GM12878 (cell line): ENCODE results near the gene BNC2. TPM values are rescaled to one million over a fixed set of nuclear protein-coding genes. Genes with fewer than 3 reads are reported as not detected.

Source experiments
- ATAC-seq: fragments of 200-7000 bp; cut with Tn5 transposase; 3 replicates; pipeline ENCODE4 v1.9.1; 2020; ENCODE audit warnings: mild to moderate bottlenecking, moderate library complexity
- BruUV-seq: library from RNA; stranded (reverse); fragments of 400-500 nt; replicated peaks from 2 replicates; lab custom pipeline; 2021; lab: Mats Ljungman, UMichigan
- CTCF ChIA-PET: fragments of 300-600 bp; sonication (Branson Sonifier 250); formaldehyde crosslinking; extraction: SDS; loops from one replicate; lab custom pipeline; 2021; ENCODE audit warnings: inconsistent platforms; lab: Yijun Ruan, JAX
- POLR2A ChIA-PET: fragments of 350-600 bp; formaldehyde crosslinking; extraction: SDS; loops from one replicate; lab custom pipeline; 2021; ENCODE audit warnings: inconsistent platforms; lab: Charles Lee
- RAD21 ChIA-PET: fragments of 300-600 bp; sonication (Branson Sonifier 250); formaldehyde crosslinking; loops from one replicate; lab custom pipeline; 2023; ENCODE audit warnings: antibody characterized with exemption; ENCODE audit not compliant: unreplicated experiment; lab: Charles Lee
- SMC1A ChIA-PET: fragments of 300-600 bp; sonication (Branson Sonifier 250); formaldehyde crosslinking; loops from one replicate; lab custom pipeline; 2023; ENCODE audit not compliant: unreplicated experiment, uncharacterized antibody; lab: Charles Lee
- DNase-seq: peaks from one replicate; pipeline ENCODE4 v3.0.0-alpha.2; 2011; ENCODE audit warnings: low read depth, low spot score
- FAIRE-seq: peaks from 3 replicates; lab custom pipeline; 2011; peaks lifted over from hg19 to GRCh38; lab: Jason Lieb, UNC
- H2AFZ ChIP-seq: 2 replicates; pipeline ENCODE4 v1.6.0; 2011; ENCODE audit warnings: low read depth, low read length, control low read depth; ENCODE audit not compliant: control insufficient read depth
- H3K27ac ChIP-seq: 2 replicates; pipeline ENCODE4 v1.5.1; 2011; ENCODE audit warnings: control low read depth; ENCODE audit not compliant: control insufficient read depth, insufficient read depth
- H3K27me3 ChIP-seq, 2 experiments: replicated peaks in 1 of 2; 2 replicates each; pipeline versions ENCODE4 v1.6.0 to v1.6.1; 2011; ENCODE audit warnings: low read length in 1 of 2; ENCODE audit not compliant: control insufficient read depth in 2 of 2, insufficient read depth in 2 of 2
- H3K36me3 ChIP-seq, 2 experiments: 2 replicates each; pipeline ENCODE4 v1.5.1; 2011; ENCODE audit warnings: low read length in 1 of 2; ENCODE audit not compliant: control insufficient read depth in 2 of 2, insufficient read depth in 2 of 2
- H3K4me1 ChIP-seq: 2 replicates; pipeline ENCODE4 v1.6.1; 2011; ENCODE audit warnings: mild to moderate bottlenecking, low read length, moderate library complexity, mixed read lengths; ENCODE audit not compliant: control insufficient read depth, insufficient read depth
- H3K4me2 ChIP-seq: 2 replicates; pipeline ENCODE4 v1.6.0; 2011; ENCODE audit warnings: control low read depth; ENCODE audit not compliant: control insufficient read depth, insufficient read depth
- H3K4me3 ChIP-seq: fragments of 200-600 bp; sonication (generic); 2 replicates; pipeline ENCODE4 v1.5.1; 2016
- H3K79me2 ChIP-seq: 2 replicates; pipeline ENCODE4 v1.6.0; 2011; ENCODE audit warnings: low read length; ENCODE audit not compliant: control insufficient read depth, insufficient read depth
- H3K9ac ChIP-seq: 2 replicates; pipeline ENCODE4 v1.8.0; 2011; ENCODE audit warnings: low read length, control low read depth, mixed read lengths; ENCODE audit not compliant: control insufficient read depth, insufficient read depth
- H3K9me3 ChIP-seq: replicated peaks from 3 replicates; pipeline ENCODE4 v1.5.1; 2011; ENCODE audit warnings: mild to moderate bottlenecking, low read length; ENCODE audit not compliant: control insufficient read depth, insufficient read depth
- H4K20me1 ChIP-seq: 2 replicates; pipeline ENCODE4 v1.6.0; 2011; ENCODE audit not compliant: control insufficient read depth, insufficient read depth
- BACH1 ChIP-seq: fragments of 450-650 bp; IDR thresholded peaks from 2 replicates; pipeline ENCODE4 v1.6.1; 2017; ENCODE audit warnings: mild to moderate bottlenecking, borderline replicate concordance
- BCL11A ChIP-seq: IDR thresholded peaks from 2 replicates; pipeline ENCODE4 v1.6.1; 2011; ENCODE audit warnings: low read depth, low read length
- CBFB ChIP-seq: IDR thresholded peaks from 2 replicates; pipeline ENCODE4 v1.6.1; 2016; ENCODE audit warnings: antibody characterized with exemption, low read depth
- CHD1 ChIP-seq: IDR thresholded peaks from 2 replicates; pipeline ENCODE4 v1.6.1; 2012; ENCODE audit warnings: low read depth, low read length, improper control_type of control experiment
- GABPA ChIP-seq: IDR thresholded peaks from 2 replicates; pipeline ENCODE4 v1.6.1; 2014; ENCODE audit warnings: antibody characterized with exemption, low read depth, mild to moderate bottlenecking, inconsistent platforms
- HDAC2 ChIP-seq: fragments of 200-600 bp; sonication (generic); IDR thresholded peaks from 2 replicates; pipeline ENCODE4 v1.6.1; 2017
- LARP7 ChIP-seq: fragments of 450-650 bp; IDR thresholded peaks from 2 replicates; pipeline ENCODE4 v1.6.1; 2017; ENCODE audit warnings: mild to moderate bottlenecking
- MTA2 ChIP-seq: fragments of 450-650 bp; IDR thresholded peaks from 2 replicates; pipeline ENCODE4 v1.6.1; 2016; ENCODE audit warnings: low read depth, mild to moderate bottlenecking, moderate library complexity
- NFXL1 ChIP-seq: fragments of 450-650 bp; IDR thresholded peaks from 2 replicates; pipeline ENCODE4 v1.6.1; 2017; ENCODE audit warnings: antibody characterized with exemption, mild to moderate bottlenecking, borderline replicate concordance
- NFYB ChIP-seq: IDR thresholded peaks from 2 replicates; pipeline ENCODE4 v1.6.1; 2011; ENCODE audit warnings: low read depth, mild to moderate bottlenecking, low read length, improper control_type of control experiment, moderate library complexity; ENCODE audit not compliant: insufficient read depth
- PML ChIP-seq: IDR thresholded peaks from 2 replicates; pipeline ENCODE4 v1.6.1; 2012; ENCODE audit warnings: low read length, inconsistent platforms
- RAD51 ChIP-seq: fragments of 450-650 bp; IDR thresholded peaks from 2 replicates; pipeline ENCODE4 v1.6.1; 2016; ENCODE audit warnings: moderate library complexity, mild to moderate bottlenecking, inconsistent platforms
- RFX5 ChIP-seq: IDR thresholded peaks from 2 replicates; pipeline ENCODE4 v1.6.1; 2011; ENCODE audit warnings: low read depth, low read length, improper control_type of control experiment
- SUPT20H ChIP-seq: IDR thresholded peaks from 2 replicates; pipeline ENCODE4 v1.6.1; 2011; ENCODE audit warnings: low read depth, mild to moderate bottlenecking, low read length, moderate library complexity, borderline replicate concordance; ENCODE audit not compliant: control insufficient read depth
- ZNF24 ChIP-seq: fragments of 450-650 bp; IDR thresholded peaks from 2 replicates; pipeline ENCODE4 v1.6.1; 2017; ENCODE audit warnings: antibody characterized with exemption, mild to moderate bottlenecking
- WGBS: methylation state at CpG from one replicate; pipeline ENCODE4 v1.1.6; 2016; ENCODE audit warnings: low lambda C conversion rate; ENCODE audit not compliant: insufficient replicate concordance, insufficient coverage; ENCODE audit errors: missing lambda C conversion rate; 5-methylcytosine and 5-hydroxymethylcytosine counted together
- in situ Hi-C: fragments of 300-500 bp; cut with MboI; formaldehyde crosslinking; loops from 9 replicates; pipeline ENCODE4 v1.14.3; 2018; ENCODE audit warnings: mixed read lengths
- intact Hi-C: fragments of 100-400 bp; cut with micrococcal nuclease; formaldehyde crosslinking; loops from one replicate; pipeline ENCODE4 v1.14.2; 2022; ENCODE audit not compliant: unreplicated experiment
- polyA plus RNA-seq, 11 experiments: library from polyadenylated mRNA; depleted of rRNA in 4 of 11; unstranded in 6 of 11; stranded (reverse) in 5 of 11; fragments of >200 nt; fragmentation: Nextera tagmentation in 4 of 11; fragmentation: Illumina TruSeq in 1 of 11; extraction: Ambion mirVana in 4 of 11; extraction: Trizol in 1 of 11; gene quantifications; 1 replicate in 1 of 11; 2 replicates in 10 of 11; pipeline versions ENCODE4 v1.2.1 to v1.2.3, GENCODE V29; 2011 to 2016; ENCODE audit warnings: inconsistent platforms in 2 of 11, missing spikeins in 2 of 11, low read depth in 1 of 11
- total RNA-seq, 4 experiments: library from RNA; depleted of rRNA in 3 of 4; stranded (reverse); fragments of >200 nt in 3 of 4; fragmentation: Illumina TruSeq in 1 of 4; extraction: Trizol in 1 of 4; gene quantifications; 2 replicates each; pipeline versions ENCODE4 v1.2.1 to v1.2.3, GENCODE V29; 2013 to 2021
- TF ChIP-seq, protein P1 (sequence below): fragments of 450-650 bp; conservative IDR thresholded peaks from 2 replicates; pipeline ENCODE4 v1.6.1; 2017; ENCODE audit warnings: mild to moderate bottlenecking, moderate library complexity

BNC2 gene
- total and polyA plus RNA-seq, 10 of the 15 experiments (the other 5 are each of a cell fraction or from before 2014, with no cell fraction given): 0.05 to 14.5 (median 0.26) TPM

DNA sequence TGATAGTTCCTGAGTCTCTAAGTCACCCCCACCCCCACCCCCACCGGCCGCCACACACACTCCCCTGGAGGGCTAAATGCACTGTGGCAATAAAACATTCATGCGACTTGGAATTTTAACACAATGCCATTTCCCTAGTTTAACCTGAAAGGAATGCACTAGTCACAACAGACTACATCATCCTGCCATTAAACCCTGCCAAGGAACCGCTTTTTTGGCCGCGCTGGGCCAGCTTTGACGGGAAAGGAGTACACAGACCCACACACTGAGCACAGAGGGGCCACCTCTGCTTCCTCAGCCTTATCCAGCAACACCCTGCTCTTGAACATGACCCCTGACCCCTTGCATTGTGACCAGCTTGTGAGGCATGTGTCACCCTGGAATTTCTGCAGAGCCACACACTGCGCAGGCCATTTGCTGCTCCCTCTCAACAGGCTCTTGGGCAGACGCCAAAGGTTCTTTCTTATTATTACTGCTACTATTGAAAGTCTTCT lies 165.3 kb downstream of the BNC2 start (continued):
- TF ChIP-seq BACH1: no peak
- TF ChIP-seq CHD1: no peak

DNA sequence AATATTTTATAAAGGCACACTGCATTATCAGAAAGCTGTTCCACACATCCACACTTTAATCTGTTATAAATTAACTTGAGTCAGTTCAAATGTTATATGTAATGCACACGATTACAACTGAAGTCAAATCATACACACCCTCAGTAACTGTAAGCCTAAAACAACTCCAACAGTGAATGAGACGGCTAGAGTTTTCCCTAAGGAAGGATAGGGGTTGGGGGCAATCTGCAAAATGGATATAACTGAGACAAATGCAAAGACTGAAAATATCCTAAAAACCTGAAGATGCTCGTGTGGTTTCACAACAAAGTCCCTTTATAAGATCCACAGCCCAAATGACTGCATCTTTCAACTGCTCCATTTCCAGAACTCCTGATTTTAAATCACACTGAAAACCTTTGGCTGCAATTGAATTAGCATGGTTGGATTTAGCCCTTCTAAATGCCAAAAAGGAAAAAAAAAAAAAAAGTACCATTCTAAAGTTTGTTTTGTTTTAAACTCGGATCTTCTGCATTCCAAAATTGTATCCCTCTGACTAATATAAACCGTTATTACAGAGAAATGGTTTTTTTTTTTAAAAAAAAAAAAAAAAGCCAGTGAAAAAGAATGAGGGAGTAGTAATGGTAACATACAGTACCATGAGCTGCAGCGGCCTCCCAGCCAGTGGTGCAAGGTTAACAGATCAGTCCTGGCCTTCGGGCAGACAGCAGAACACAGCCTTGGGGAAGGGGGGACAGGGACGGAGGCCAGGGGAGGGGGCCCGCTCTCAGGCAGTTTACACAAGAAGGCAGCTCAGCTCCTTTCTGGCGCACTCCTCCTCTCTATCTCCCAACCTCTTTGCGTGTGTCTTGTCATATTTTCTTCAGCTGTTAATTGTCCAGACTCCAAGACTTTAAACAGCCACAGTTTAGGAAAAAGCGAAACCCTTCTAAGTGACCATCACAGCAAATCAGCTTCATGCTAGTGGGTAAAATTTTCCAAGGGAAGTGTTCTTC lies 166.1 kb downstream of the BNC2 start:
- Histone ChIP-seq H3K4me3 (no peak overlapping the region), H3K79me2 (no peaks in the 10 kb centered on the region), H3K27ac (no peak overlapping the region), H4K20me1 (no peaks in the 10 kb centered on the region), H3K9ac (no peak overlapping the region), H3K27me3 (no peaks in the 10 kb centered on the region; a peak in 1 of 4 replicates), H3K36me3 (no peaks in the 10 kb centered on the region), H2AFZ (no peak overlapping the region), H3K9me3 (no peaks in the 10 kb centered on the region), H3K4me1 (no peaks in the 10 kb centered on the region), H3K4me2 (no peak overlapping the region)
- intact Hi-C loops: no loop called here
- BruUV-seq: no TSS peak
- 29% methylated on average over 10 of the region's 12 CpGs for WGBS
- FAIRE-seq (no peak), DNase-seq (no peak), ATAC-seq (0 out of 3 replicates have a peak, but pooled peaks have one; percentile 24)
- CTCF ChIA-PET: no interaction called here
- SMC1A ChIA-PET: no interaction called here
- RAD21 ChIA-PET: no interaction called here
- TF ChIP-seq BCL11A (no peak), HDAC2 (no peak), PML (no peak), GABPA (no peak), RFX5 (no peak), ZNF24 (no peak), NFYB (no peak), RAD51 (no peak), LARP7 (no peak), CBFB (no peak), MTA2 (no peak), NFXL1 (no peak), SUPT20H (no peak)
- TF ChIP-seq, protein P1, sequence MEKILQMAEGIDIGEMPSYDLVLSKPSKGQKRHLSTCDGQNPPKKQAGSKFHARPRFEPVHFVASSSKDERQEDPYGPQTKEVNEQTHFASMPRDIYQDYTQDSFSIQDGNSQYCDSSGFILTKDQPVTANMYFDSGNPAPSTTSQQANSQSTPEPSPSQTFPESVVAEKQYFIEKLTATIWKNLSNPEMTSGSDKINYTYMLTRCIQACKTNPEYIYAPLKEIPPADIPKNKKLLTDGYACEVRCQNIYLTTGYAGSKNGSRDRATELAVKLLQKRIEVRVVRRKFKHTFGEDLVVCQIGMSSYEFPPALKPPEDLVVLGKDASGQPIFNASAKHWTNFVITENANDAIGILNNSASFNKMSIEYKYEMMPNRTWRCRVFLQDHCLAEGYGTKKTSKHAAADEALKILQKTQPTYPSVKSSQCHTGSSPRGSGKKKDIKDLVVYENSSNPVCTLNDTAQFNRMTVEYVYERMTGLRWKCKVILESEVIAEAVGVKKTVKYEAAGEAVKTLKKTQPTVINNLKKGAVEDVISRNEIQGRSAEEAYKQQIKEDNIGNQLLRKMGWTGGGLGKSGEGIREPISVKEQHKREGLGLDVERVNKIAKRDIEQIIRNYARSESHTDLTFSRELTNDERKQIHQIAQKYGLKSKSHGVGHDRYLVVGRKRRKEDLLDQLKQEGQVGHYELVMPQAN: no peak
- in situ Hi-C loops: no loop called here
- POLR2A ChIA-PET: interaction anchor here (0.6 kb wide), 1 partner anchor 15 kb away, joined by 3 read pairs; no protein-coding TSS in a partner anchor
